ENCODE measurements around the gene PERP. TPM values are rescaled to one million over a fixed set of nuclear protein-coding genes. Genes with fewer than 3 reads are reported as not detected.
"Not testable (repeated sequence)": the region's sequence is repeated elsewhere in the genome, so short reads cannot be mapped to it uniquely, and the experiment has no call there.

Gene PERP
- total RNA-seq, 1 experiment from 2014 or later: 348 TPM

DNA sequence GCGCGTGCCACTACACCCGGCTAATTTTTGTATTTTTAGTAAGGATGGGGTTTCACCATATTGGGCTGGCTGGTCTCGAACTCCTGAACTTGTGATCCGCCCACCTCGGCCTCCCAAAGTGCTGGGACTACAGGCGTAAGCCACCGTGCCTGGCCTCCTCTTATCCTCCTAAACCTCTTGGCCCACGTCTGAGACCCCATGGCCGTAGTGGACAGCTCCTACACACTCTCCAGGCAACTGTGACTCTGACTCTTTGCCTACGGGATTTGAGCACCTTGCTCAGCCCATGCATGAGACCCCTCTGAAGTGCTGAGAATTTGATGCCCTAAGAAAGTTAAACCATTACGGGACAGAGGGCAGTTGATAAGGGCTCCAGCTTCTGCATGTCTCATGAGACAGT is 25.0 kb downstream of the PERP start:
- H3K27ac ChIP-seq (ENCODE audit: low read length): peak overlapping the region; percentile 100; the same call in 1 of the 2 replicates
- H3K4me1 ChIP-seq (ENCODE audit: control insufficient read depth, insufficient read depth, low read length): peaks cover 29% of the 10 kb centered on the region
- TF ChIP-seq POLR2AphosphoS5 (IDR thresholded peaks at IDR 0.05; ENCODE audit: low read depth, low read length) (no peak), SIN3A (IDR thresholded peaks at IDR 0.05; ENCODE audit: borderline replicate concordance, insufficient read depth, low read depth, low read length) (no peak), TCF7L2 (IDR thresholded peaks at IDR 0.05; ENCODE audit: low read depth, low read length) (no peak)
- TF ChIP-seq, protein P1, sequence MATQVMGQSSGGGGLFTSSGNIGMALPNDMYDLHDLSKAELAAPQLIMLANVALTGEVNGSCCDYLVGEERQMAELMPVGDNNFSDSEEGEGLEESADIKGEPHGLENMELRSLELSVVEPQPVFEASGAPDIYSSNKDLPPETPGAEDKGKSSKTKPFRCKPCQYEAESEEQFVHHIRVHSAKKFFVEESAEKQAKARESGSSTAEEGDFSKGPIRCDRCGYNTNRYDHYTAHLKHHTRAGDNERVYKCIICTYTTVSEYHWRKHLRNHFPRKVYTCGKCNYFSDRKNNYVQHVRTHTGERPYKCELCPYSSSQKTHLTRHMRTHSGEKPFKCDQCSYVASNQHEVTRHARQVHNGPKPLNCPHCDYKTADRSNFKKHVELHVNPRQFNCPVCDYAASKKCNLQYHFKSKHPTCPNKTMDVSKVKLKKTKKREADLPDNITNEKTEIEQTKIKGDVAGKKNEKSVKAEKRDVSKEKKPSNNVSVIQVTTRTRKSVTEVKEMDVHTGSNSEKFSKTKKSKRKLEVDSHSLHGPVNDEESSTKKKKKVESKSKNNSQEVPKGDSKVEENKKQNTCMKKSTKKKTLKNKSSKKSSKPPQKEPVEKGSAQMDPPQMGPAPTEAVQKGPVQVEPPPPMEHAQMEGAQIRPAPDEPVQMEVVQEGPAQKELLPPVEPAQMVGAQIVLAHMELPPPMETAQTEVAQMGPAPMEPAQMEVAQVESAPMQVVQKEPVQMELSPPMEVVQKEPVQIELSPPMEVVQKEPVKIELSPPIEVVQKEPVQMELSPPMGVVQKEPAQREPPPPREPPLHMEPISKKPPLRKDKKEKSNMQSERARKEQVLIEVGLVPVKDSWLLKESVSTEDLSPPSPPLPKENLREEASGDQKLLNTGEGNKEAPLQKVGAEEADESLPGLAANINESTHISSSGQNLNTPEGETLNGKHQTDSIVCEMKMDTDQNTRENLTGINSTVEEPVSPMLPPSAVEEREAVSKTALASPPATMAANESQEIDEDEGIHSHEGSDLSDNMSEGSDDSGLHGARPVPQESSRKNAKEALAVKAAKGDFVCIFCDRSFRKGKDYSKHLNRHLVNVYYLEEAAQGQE (IDR thresholded peaks at IDR 0.05; ENCODE audit: insufficient read depth in 1 of 2, low read depth in 2 of 2, low read length in 1 of 2): no peak
- TF ChIP-seq, protein P2, sequence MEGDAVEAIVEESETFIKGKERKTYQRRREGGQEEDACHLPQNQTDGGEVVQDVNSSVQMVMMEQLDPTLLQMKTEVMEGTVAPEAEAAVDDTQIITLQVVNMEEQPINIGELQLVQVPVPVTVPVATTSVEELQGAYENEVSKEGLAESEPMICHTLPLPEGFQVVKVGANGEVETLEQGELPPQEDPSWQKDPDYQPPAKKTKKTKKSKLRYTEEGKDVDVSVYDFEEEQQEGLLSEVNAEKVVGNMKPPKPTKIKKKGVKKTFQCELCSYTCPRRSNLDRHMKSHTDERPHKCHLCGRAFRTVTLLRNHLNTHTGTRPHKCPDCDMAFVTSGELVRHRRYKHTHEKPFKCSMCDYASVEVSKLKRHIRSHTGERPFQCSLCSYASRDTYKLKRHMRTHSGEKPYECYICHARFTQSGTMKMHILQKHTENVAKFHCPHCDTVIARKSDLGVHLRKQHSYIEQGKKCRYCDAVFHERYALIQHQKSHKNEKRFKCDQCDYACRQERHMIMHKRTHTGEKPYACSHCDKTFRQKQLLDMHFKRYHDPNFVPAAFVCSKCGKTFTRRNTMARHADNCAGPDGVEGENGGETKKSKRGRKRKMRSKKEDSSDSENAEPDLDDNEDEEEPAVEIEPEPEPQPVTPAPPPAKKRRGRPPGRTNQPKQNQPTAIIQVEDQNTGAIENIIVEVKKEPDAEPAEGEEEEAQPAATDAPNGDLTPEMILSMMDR (IDR thresholded peaks at IDR 0.05): no peak
- intact Hi-C loops (cut with micrococcal nuclease; ENCODE audit: unreplicated experiment): no loop called here
- ChIA-PET POLR2A (no interaction called here), CTCF (interaction anchor here (1.0 kb wide), 1 partner anchor 77 kb away, joined by 4 read pairs; no protein-coding TSS in a partner anchor)
- H3K4me3 ChIP-seq (ENCODE audit: low read depth in 2 of 2, low read length in 2 of 2): no peak overlapping the region
- no peak for ATAC-seq
- no peaks in the 10 kb centered on the region for H3K9me3 ChIP-seq (ENCODE audit: control insufficient read depth, insufficient read depth, low read depth, low read length)
- H3K27me3 ChIP-seq (ENCODE audit: control insufficient read depth, insufficient read depth, low read length): no peaks in the 10 kb centered on the region
- DNase-seq (ENCODE audit: low read depth, low spot score): no peak
- in situ Hi-C loops (cut with HindIII; ENCODE audit: low pct_unique_long_range_greater_than_20kb, low sequenced_read_pairs): no loop called here
- H3K36me3 ChIP-seq (ENCODE audit: control insufficient read depth, insufficient read depth, low read length): no peaks in the 10 kb centered on the region
- BruUV-seq (replicated peaks): no TSS peak

DNA sequence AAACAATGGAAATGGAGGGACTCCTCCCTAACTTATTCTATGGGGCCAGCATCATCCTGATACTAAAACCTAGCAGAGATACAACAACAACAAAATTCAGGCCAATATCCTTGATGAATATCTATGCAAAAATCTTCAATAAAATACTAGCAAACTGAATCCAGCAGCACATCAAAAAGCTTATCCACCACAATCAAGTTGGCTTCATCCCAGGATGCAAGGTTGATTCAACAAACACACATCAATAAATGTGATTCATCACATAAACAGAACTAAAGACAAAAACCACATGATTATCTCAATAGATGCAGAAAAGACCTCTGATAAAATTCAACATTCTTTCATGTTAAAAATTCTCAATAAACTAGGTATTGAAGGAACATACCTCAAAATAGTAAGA is 27.7 kb downstream of the PERP start:
- CTCF ChIA-PET: not testable (repeated sequence)

DNA sequence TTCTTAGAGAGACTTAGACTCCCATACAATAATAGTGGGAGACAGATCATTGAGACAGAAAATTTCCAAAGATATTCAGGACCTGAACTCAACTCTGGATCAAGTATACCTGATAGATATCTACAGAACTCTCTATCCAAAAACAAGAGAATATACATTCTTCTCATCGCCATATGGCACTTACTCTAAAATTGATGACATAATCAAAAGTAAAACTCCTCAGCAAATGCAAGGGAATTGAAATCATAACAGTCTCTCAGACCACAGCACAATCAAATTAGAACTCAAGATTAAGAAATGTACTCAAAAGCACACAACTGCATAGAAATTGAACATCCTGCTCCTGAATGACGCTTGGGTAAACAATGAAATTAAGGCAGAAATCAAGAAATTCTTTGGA is 28.7 kb downstream of the PERP start:
- POLR2A ChIA-PET: no interaction called here
- no peak for TF ChIP-seq POLR2AphosphoS5 (IDR thresholded peaks at IDR 0.05; ENCODE audit: low read depth, low read length)
- TF ChIP-seq, protein P2 (IDR thresholded peaks at IDR 0.05): no peak
- no peak for TF ChIP-seq TCF7L2 (IDR thresholded peaks at IDR 0.05; ENCODE audit: low read depth, low read length)
- TF ChIP-seq SIN3A (IDR thresholded peaks at IDR 0.05; ENCODE audit: borderline replicate concordance, insufficient read depth, low read depth, low read length): no peak
- TF ChIP-seq, protein P1 (IDR thresholded peaks at IDR 0.05; ENCODE audit: insufficient read depth in 1 of 2, low read depth in 2 of 2, low read length in 1 of 2): no peak
- Histone ChIP-seq H3K36me3 (ENCODE audit: control insufficient read depth, insufficient read depth, low read length) (no peaks in the 10 kb centered on the region), H3K4me1 (ENCODE audit: control insufficient read depth, insufficient read depth, low read length) (peaks cover 8% of the 10 kb centered on the region), H3K27me3 (ENCODE audit: control insufficient read depth, insufficient read depth, low read length) (no peaks in the 10 kb centered on the region), H3K27ac (ENCODE audit: low read length) (peak overlapping the region; percentile 69), H3K9me3 (ENCODE audit: control insufficient read depth, insufficient read depth, low read depth, low read length) (no peaks in the 10 kb centered on the region; the same call in 1 of the 2 replicates), H3K4me3 (ENCODE audit: low read depth in 2 of 2, low read length in 2 of 2) (no peak overlapping the region)
- no TSS peak for BruUV-seq (replicated peaks)
- CTCF ChIA-PET: no interaction called here
- no peak for ATAC-seq
- DNase-seq (ENCODE audit: low read depth, low spot score): no peak
- in situ Hi-C loops (cut with HindIII; ENCODE audit: low pct_unique_long_range_greater_than_20kb, low sequenced_read_pairs) (no loop called here), intact Hi-C loops (cut with micrococcal nuclease; ENCODE audit: unreplicated experiment) (no loop called here)

More for the DNA sequence above, 27.7 kb downstream of the PERP start:
- intact Hi-C loops (cut with micrococcal nuclease; ENCODE audit: unreplicated experiment); H3K9me3 ChIP-seq (ENCODE audit: control insufficient read depth, insufficient read depth, low read depth, low read length); BruUV-seq (replicated peaks); DNase-seq (ENCODE audit: low read depth, low spot score); in situ Hi-C loops (cut with HindIII; ENCODE audit: low pct_unique_long_range_greater_than_20kb, low sequenced_read_pairs); H3K4me3 ChIP-seq (ENCODE audit: low read depth in 2 of 2, low read length in 2 of 2); H3K36me3 ChIP-seq (ENCODE audit: control insufficient read depth, insufficient read depth, low read length); H3K27me3 ChIP-seq (ENCODE audit: control insufficient read depth, insufficient read depth, low read length): not testable (repeated sequence)
- POLR2A ChIA-PET: interaction anchor here (0.6 kb wide), 1 partner anchor 40 kb away, joined by 3 read pairs; no protein-coding TSS in a partner anchor
- TF ChIP-seq TCF7L2 (IDR thresholded peaks at IDR 0.05; ENCODE audit: low read depth, low read length) (peak; percentile 95), POLR2AphosphoS5 (IDR thresholded peaks at IDR 0.05; ENCODE audit: low read depth, low read length) (0 out of 2 replicates have a peak, but pooled peaks have one; percentile 42)
- peak; percentile 74 for ATAC-seq
- Histone ChIP-seq H3K4me1 (ENCODE audit: control insufficient read depth, insufficient read depth, low read length) (peaks cover 12% of the 10 kb centered on the region), H3K27ac (ENCODE audit: low read length) (peak overlapping the region; percentile 69)
